Measurements from ENCODE around the gene CELF4.

CELF4 gene

DNA sequence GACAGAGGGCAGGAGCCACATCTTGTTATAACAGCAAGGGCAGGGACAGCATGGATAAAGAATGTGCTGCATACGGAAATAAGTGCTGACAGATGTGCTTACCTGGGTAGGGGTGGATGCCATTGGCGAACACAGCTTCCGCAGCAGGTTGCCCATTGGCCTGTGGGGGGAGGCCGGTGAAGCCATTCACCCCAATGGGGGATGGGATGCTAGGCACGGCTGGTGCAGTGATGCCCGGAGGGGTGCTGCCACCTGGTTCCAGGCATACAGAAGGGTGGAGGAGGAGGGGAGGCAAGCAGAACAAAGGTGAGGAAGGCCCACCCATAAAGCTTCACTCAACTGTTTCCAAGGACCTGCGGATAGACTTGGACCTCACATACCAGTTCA, 294.9 kb downstream of the CELF4 start:
- no peak for DNase-seq

GRCh38 chr18:37270038-37270665, 295.4 kb downstream of the CELF4 start:
- peak; percentile 68 for DNase-seq

GRCh38 chr18:37266290-37266689, 299.3 kb downstream of the CELF4 start:
- DNase-seq = no peak

DNA sequence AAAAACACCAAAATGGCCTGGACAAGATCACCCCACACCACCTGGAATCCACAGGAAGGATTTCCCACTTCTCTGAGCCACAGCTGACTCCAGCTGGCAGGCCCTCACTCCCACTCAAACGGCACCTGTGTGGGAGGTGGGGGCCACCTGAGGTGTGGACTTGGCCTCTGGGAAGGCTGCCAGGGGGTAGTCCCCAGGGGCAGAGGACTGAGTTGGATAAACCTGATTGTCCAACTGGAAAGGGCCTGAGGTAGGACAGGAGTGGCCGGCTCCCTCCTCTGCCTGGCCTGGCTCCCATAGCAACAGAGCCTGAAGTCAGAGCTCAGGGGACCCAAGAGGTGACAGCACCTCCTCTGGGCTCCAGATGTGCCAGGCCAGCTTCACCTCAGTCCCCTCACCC, 300.2 kb downstream of the CELF4 start:
- DNase-seq = no peak

DNA sequence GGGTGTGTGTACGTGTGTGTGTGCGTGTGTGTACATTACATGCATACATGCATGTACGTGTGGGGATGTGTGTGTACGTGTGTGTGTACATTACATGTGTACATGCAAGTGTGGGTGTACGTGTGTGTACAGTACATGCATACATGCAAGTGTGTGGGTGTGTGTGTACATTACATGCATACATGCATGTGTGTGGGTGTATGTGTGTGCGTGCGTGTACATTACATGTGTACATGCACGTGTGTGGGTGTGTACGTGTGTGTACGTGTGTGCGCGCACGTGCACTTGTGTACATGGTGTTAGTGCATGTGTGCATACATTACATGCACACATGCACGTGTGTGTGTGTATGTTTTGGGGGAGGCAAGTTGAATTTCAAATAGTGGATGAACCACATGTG, 300.6 kb downstream of the CELF4 start:
- no peak for DNase-seq

DNA sequence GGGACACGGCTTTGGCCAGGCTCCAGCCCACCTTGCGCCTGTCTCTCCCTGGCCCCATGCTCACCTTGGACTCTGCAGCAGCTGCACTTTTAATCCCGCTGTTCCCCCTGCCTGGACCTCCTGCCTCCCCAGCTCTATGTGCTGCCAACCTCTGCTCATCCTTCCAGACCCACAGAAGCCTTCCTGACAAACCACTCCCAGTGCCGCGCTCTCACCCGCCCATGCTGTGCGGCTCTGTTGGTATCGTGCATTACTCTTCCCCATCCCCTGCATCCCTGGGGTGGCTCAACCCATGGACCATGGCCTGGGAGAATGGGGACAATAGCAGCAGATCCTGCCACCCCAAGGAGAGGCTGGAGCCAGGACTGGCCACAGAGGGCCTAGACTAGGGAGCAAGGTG, 303.6 kb downstream of the CELF4 start:
- DNase-seq = no peak

DNA sequence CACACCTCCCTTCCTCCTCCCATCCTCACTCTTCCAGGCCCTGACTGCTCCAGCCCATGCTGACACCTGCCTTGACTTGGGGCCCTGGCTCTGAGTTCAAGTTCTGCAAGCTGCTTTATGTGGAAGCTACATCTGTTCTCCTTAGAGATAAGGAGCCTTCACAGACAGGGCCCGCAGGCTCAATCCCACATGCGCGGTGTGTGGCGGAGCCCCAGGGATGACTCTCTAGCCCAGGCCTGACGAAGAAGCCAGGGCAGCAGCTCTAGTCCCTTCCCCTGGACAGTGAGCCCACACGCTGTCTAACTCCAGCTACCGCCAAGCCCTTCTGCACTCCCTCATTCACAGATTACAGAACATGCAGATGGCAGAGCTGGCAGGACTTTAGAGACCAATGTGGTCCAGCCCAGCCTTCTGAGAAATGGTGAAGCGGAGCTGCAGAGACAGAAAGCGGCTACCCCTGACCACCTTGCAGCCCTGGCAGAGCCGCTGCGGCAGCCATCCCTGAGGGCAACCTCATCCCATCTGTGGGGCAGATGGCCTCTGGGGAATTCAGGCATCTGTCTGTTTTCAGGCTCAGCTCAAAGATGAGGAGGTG, 304.3 kb downstream of the CELF4 start:
- DNase-seq = no peak

DNA sequence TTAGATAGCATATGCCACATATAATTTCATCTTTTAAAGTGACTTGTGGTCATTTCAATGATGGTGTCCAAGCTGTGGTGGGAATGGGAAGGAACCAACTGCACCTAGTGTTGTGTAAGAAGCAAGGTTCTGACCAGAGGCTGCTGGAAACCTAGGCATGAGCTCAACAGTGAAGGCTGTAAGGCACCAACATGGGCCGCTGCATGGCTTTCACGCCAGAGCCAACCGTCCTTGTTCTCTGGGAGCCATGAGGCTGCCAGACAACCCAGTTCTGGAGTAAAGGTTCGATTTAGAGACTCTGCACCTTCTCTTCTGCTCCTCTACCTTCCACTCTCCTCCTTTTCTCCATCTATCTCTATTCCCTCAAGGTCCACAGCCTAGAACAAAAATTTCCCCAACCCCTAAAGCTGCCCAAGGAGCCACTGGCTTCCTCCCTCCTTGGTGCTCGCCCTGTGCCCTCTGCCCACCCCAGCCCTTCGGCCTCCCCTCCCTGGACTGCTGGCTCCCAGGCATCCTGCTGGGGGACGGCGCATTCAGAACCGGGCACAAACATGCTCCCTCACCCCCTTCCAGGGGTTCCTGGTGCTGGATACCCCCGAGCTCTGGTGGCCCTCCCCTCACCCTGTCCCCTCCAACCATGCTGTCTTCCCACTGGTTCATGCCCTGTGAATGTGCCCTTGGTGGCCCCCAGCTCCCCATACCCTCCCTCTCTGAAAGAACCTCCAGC, 305.1 kb downstream of the CELF4 start:
- DNase-seq = no peak

DNA sequence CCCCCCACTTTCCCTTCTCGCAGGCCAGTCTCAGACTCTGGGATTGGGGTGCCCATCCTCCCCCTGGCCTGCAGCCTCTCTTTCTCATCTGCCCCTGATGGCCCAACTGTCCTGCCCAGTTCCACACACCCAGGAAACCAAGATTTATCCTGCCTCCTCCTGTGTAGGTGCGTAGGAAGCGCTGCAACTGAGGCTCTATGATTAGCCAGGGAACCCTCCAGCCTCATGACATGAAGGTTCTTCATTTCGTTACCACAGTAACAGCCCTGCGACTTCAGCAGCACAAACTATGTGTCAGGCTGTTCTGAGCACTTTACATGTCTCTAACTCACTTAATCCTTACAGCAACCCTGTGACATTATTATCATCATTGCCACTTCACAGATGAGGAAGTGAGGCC, 305.9 kb downstream of the CELF4 start:
- no peak for DNase-seq

- DNase-seq = no peak
These were observed 306.8 kb downstream of the CELF4 start for GRCh38 chr18:37258819-37259218.

- no peak for DNase-seq
These were observed 307.5 kb downstream of the CELF4 start for GRCh38 chr18:37258131-37258530.

- DNase-seq = no peak
These were observed 310.6 kb downstream of the CELF4 start for GRCh38 chr18:37254973-37255372.

GRCh38 chr18:37254236-37254754, 311.3 kb downstream of the CELF4 start:
- DNase-seq = no peak

DNA sequence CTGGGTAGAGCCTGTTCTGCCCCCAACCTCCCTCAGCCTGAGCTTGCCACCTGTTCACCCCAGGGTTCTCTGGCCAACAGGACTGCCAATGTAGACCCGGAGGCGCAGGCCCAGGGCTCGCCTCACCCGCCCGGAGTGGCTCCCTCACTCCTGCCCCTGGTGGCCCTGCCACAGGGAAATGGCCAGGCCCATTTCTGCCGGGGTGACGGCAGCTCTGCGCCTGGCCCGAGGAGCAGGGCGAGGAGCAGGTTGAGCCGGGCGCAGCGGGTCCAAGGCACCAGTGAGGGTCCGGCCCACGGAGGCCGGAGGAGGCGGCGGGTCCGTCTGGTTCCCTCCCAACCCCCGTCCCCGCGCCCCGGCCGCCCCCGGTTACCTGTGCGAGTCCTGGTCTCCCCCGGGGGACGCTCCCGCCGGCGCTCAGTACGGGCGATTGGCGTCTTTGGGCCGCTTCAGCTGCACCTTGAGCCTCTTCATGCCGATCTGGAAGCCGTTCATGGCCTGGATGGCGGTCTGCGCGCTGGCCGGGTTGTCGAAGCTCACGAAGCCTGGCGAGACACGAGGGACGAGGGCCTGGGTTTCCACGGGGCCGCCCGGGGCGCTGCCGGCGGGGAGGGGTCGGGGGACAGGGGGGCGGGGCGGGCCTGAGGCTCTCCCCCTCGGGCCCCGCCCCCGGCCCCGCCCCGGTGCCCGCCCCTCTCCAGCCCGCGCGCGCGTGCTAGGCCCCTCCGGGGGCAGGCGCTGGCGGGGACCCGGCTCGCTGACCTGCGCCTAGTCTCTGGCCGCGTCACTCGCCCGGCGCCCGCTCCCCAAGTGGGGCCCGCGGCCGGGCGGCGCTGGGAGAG, 312.0 kb downstream of the CELF4 start:
- DNase-seq = peak; percentile 61

DNA sequence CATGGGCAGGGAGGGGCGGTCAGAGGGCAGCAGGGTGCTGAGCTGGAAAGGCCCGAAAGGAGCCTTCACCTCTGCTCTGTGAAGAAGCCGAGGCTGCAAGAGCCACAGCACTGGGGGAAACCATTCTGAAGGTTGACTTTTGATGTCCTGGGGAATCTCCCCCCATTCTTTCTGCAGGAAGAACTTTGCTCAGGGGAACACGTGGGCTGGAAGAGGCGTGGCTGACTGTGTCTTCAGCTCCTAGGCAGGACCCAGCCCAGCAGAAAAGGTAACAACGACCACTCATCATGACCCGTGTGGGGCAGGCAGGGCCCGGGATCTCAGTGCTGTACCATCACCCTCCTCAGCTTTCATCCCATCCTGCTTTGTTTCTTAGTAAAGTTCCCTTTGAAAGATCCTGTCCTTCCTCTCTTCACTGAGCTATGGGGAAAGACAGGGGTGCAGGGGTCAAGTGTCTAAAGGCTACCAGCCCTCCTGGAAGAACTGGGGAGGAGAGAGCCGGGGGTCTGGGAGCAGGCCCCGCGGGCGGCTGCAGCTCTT, 312.7 kb downstream of the CELF4 start:
- DNase-seq = no peak

DNA sequence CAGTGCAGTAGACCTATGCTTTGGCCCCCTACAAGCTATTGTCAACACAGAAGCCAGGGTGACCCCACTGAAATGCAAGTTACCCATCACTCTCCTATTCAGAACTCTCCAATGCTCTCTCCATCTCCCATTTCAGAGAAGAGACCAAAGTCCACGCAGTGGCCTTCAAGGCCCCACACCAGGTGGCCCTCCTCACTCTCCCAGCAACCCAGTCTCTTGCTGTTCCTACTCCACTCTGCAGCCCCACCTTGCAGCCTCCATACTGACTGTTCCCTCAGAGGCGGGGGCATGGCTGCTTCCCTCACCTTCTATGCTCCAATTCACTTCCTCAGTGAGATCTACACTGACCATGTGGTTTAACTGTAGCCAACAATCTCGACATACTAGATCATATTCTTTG, 313.3 kb downstream of the CELF4 start:
- no peak for DNase-seq

DNA sequence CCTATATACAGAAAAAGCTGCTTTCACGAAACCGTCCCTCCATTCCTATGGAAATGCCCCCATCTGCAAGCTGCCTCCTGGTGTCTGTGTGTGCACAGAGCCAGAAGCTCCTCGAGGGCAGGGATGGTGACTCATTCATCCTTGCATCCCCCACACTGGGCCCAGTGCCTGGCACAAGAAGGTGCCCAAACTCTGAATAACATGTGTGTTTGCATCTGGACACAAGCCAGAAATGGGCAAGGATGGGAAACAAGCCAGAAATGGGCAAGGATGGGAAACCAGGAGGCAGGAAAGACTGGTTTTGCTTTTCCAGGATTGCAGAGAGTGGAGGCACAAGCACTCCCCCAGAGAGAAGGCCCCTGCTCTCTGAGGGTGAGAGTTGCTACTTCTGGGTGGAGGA, 313.9 kb downstream of the CELF4 start:
- no peak for DNase-seq

GRCh38 chr18:37249895-37250618, 315.5 kb downstream of the CELF4 start:
- no peak for DNase-seq

DNA sequence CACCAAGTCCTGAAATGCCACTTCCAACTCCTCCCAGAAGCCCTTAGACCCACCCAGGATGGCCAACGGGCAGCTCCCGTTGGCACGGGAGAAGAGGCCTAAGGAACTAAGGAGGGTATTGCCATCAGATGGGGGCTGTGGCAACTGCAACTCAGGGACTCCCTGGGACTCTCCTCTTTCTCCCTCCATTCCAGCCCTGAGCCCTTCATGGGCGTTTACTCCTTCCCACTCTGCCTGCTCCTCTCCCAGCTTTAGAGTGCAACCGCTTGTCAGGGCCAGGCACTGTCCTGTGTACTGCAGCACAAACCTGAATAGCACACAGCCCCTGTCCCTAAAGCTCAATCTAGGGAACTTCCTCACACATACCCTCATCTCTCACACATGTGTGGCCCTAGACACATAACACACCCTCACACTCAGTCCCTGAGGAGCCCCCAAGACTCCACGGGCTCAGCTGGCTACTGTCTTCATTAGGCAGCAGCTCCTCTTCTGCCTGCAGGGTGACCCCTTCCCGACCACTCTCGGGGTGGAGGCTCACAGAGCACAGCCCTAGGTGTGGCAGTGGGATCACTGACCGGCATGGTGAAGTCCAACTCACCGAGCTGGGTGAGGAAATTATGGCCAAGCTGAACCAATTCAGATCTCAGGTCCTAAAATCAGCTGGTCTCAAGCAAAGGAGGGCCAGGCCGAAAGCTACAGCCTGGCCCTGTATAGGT, 316.3 kb downstream of the CELF4 start:
- DNase-seq = no peak

DNA sequence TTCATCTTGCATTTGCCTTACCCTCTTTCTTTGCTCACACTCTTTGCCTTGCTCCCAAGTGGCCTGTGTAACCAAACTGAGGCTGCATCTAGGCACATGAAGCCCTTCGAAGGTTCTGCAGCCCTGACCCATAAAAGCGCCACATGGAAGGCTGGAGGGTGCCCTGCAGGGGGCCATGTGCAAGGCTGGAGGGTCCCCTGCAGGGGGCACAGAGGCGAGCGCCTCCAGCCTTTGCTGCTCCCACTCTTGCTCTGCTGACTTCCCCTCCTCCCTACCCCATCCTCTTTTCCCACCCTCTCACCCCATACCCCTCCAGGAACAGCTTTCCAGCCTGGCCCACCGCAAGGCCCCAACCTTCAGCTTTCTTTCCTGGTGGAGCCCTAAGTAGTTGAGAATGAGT, 317.3 kb downstream of the CELF4 start:
- DNase-seq = no peak

DNA sequence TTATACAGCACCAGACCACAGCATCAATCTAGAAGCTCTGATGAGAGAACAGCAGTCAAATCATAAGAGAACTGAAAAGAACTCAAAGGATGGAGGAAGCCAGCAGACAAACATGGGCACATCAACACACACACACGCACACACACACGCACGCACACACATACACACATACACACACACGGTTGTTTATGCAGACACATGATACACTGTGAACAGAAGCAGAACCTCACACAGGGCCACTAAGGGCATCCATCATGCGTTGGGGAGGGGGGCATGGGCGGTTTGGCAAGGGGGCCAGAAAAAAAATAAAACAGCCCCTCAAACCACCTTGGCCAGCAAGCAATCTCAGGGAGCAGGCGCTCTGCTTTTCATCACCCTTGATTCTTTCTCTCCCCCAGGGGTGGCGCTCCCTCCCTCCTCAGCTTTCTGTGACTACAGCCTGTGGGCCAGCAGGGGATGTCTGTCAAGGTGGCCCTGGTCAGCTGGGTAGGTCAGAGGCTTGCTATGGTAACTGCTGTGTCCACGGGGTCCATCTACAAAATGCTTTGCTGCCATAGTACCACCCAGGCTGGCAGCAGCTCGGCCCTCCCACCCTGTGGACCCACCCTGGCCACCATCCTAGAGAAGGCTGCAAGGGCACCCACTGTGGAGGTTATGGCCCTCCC, 318.0 kb downstream of the CELF4 start:
- DNase-seq = no peak

Measured in right forelimb (tissue), 1 donor.